ENCODE measurements around the gene PACRG.

GRCh38 chr6:162722226-162722625 lies 5.5 kb upstream of the PACRG start:
- no peak for TF ChIP-seq CTCF (IDR thresholded peaks at IDR 0.05; ENCODE audit: control extremely low read depth in 1 of 3, insufficient read depth in 1 of 3, low read depth in 1 of 3, low read length in 3 of 3)
- TF ChIP-seq POLR2AphosphoS5 (IDR thresholded peaks at IDR 0.05; ENCODE audit: low read depth, low read length), result no peak
- TF ChIP-seq CREB1 (IDR thresholded peaks at IDR 0.05), result no peak
- no peak for TF ChIP-seq EZH2 (IDR thresholded peaks at IDR 0.05; ENCODE audit: low read depth, low read length, severe bottlenecking)
- no peak for TF ChIP-seq CHD2 (IDR thresholded peaks at IDR 0.05; ENCODE audit: low read length)
- TF ChIP-seq RAD21 (IDR thresholded peaks at IDR 0.05 in 1 of 2, conservative IDR thresholded peaks at IDR 0.05 in 1 of 2; ENCODE audit: low read depth in 2 of 2, low read length in 2 of 2), result no peak
- TF ChIP-seq TCF12 (IDR thresholded peaks at IDR 0.05; ENCODE audit: low read depth, low read length), result no peak
- TF ChIP-seq KDM5A (IDR thresholded peaks at IDR 0.05; ENCODE audit: low read length), result no peak
- TF ChIP-seq, protein P1, sequence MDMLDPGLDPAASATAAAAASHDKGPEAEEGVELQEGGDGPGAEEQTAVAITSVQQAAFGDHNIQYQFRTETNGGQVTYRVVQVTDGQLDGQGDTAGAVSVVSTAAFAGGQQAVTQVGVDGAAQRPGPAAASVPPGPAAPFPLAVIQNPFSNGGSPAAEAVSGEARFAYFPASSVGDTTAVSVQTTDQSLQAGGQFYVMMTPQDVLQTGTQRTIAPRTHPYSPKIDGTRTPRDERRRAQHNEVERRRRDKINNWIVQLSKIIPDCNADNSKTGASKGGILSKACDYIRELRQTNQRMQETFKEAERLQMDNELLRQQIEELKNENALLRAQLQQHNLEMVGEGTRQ (IDR thresholded peaks at IDR 0.05; ENCODE audit: low read length), result no peak
- no peak for TF ChIP-seq EP300 (IDR thresholded peaks at IDR 0.05; ENCODE audit: borderline replicate concordance in 1 of 2, low read depth in 2 of 2, low read length in 2 of 2)
- TF ChIP-seq JUN (IDR thresholded peaks at IDR 0.05; ENCODE audit: low read depth, low read length), result no peak
- no peak for TF ChIP-seq POLR2A (IDR thresholded peaks at IDR 0.05; ENCODE audit: control extremely low read depth in 1 of 2, low read depth in 2 of 2, low read length in 2 of 2)
